WTC11 (cell line): ENCODE results near the gene DAD1. TPM values are rescaled to one million over a fixed set of nuclear protein-coding genes. Genes with fewer than 3 reads are reported as not detected.

Experiments
- ATAC-seq: fragments of 200-7000 bp; cut with Tn5 transposase; 2 replicates; pipeline ENCODE4 v1.10.0; 2021; ENCODE audit warnings: mild to moderate bottlenecking, moderate library complexity
- CTCF ChIA-PET: fragments of 300-600 bp; sonication (Branson Sonifier 250); formaldehyde crosslinking; loops from one replicate; lab custom pipeline; 2021; ENCODE audit warnings: antibody characterized with exemption; lab: Charles Lee
- POLR2A ChIA-PET: fragments of 350-600 bp; sonication (Branson Sonifier 250); formaldehyde crosslinking; loops from one replicate; lab custom pipeline; 2021; ENCODE audit warnings: antibody characterized with exemption; lab: Charles Lee
- DNase-seq: peaks from one replicate; pipeline ENCODE4 v3.0.0; 2021; ENCODE audit warnings: low spot score
- H3K27ac Mint-ChIP-seq: 2 replicates; pipeline ENCODE4 v1.8.0; 2021; ENCODE audit warnings: mixed read lengths
- H3K27me3 Mint-ChIP-seq: 2 replicates; pipeline ENCODE4 v1.8.0; 2021; ENCODE audit warnings: low read depth, mild to moderate bottlenecking, moderate library complexity, mixed read lengths
- H3K36me3 Mint-ChIP-seq: 2 replicates; pipeline ENCODE4 v1.8.0; 2021; ENCODE audit warnings: mixed read lengths
- H3K4me1 Mint-ChIP-seq: 2 replicates; pipeline ENCODE4 v1.8.0; 2022; ENCODE audit warnings: mixed read lengths
- H3K4me3 Mint-ChIP-seq: 2 replicates; pipeline ENCODE4 v1.8.0; 2021; ENCODE audit warnings: mild to moderate bottlenecking, moderate library complexity, mixed read lengths
- H3K9me3 Mint-ChIP-seq: 2 replicates; pipeline ENCODE4 v1.8.0; 2021; ENCODE audit warnings: mixed read lengths
- ATF2 ChIP-seq: sonication (generic); formaldehyde crosslinking; IDR thresholded peaks from 2 replicates; pipeline ENCODE4 v1.8.1; 2022; ENCODE audit warnings: low read depth, missing genetic modification reagents, borderline replicate concordance
- ATF6 ChIP-seq: sonication (generic); formaldehyde crosslinking; IDR thresholded peaks from 2 replicates; pipeline ENCODE4 v1.8.1; 2023; ENCODE audit warnings: mild to moderate bottlenecking, missing genetic modification reagents
- CBFB ChIP-seq: sonication (generic); formaldehyde crosslinking; IDR thresholded peaks from 2 replicates; pipeline ENCODE4 v1.8.1; 2022; ENCODE audit warnings: mild to moderate bottlenecking, low read depth, missing genetic modification reagents
- ESRRA ChIP-seq: sonication (generic); formaldehyde crosslinking; IDR thresholded peaks from 2 replicates; pipeline ENCODE4 v1.8.1; 2022; ENCODE audit warnings: mild to moderate bottlenecking, missing genetic modification reagents, borderline replicate concordance
- NFATC4 ChIP-seq: fragments of 250-450 bp; sonication (Bioruptor Pico); IDR thresholded peaks from 2 replicates; pipeline ENCODE4 v1.9.0; 2021; ENCODE audit warnings: mild to moderate bottlenecking
- NFE2L1 ChIP-seq: sonication (generic); formaldehyde crosslinking; IDR thresholded peaks from 2 replicates; pipeline ENCODE4 v1.8.1; 2023; ENCODE audit warnings: missing genetic modification reagents
- NFYB ChIP-seq: sonication (generic); formaldehyde crosslinking; conservative IDR thresholded peaks from 2 replicates; pipeline ENCODE4 v1.8.0; 2022; ENCODE audit warnings: low read depth, missing genetic modification reagents
- NR2C2 ChIP-seq: sonication (generic); formaldehyde crosslinking; IDR thresholded peaks from 2 replicates; pipeline ENCODE4 v1.8.0; 2022; ENCODE audit warnings: mild to moderate bottlenecking, missing genetic modification reagents
- RORB ChIP-seq: fragments of 250-450 bp; sonication (Bioruptor Pico); IDR thresholded peaks from 2 replicates; pipeline ENCODE4 v1.9.0; 2021; ENCODE audit warnings: mild to moderate bottlenecking
- SMAD4 ChIP-seq: sonication (generic); formaldehyde crosslinking; IDR thresholded peaks from 2 replicates; pipeline ENCODE4 v1.8.0; 2022; ENCODE audit warnings: mild to moderate bottlenecking, missing genetic modification reagents
- TCF7 ChIP-seq: sonication (generic); formaldehyde crosslinking; IDR thresholded peaks from 2 replicates; pipeline ENCODE4 v1.8.0; 2022; ENCODE audit warnings: mild to moderate bottlenecking, low read depth, missing genetic modification reagents, moderate library complexity
- ZNF416 ChIP-seq: fragments of 250-450 bp; sonication (Bioruptor Pico); IDR thresholded peaks from 2 replicates; pipeline ENCODE4 v1.9.0; 2021; ENCODE audit warnings: mild to moderate bottlenecking, inconsistent platforms
- ZNF423 ChIP-seq: fragments of 250-450 bp; sonication (Bioruptor Pico); IDR thresholded peaks from 2 replicates; pipeline ENCODE4 v2.1.2; 2022; ENCODE audit warnings: mild to moderate bottlenecking, moderate library complexity
- total RNA-seq: library from RNA; stranded (reverse); gene quantifications from 3 replicates; pipeline ENCODE4 v1.2.3, GENCODE V29; 2021
- TF ChIP-seq, protein P1 (sequence below): fragments of 250-450 bp; sonication (Bioruptor Pico); IDR thresholded peaks from 2 replicates; pipeline ENCODE4 v1.9.0; 2021; ENCODE audit warnings: mild to moderate bottlenecking
- TF ChIP-seq, protein P2 (sequence below): sonication (generic); formaldehyde crosslinking; IDR thresholded peaks from 2 replicates; pipeline ENCODE4 v1.8.1; 2023; ENCODE audit warnings: mild to moderate bottlenecking, missing genetic modification reagents, moderate library complexity
- TF ChIP-seq, protein P3 (sequence below): sonication (generic); formaldehyde crosslinking; IDR thresholded peaks from 2 replicates; pipeline ENCODE4 v1.8.0; 2022; ENCODE audit warnings: mild to moderate bottlenecking, missing genetic modification reagents
- TF ChIP-seq, protein P4 (sequence below): fragments of 250-450 bp; sonication (Bioruptor Pico); IDR thresholded peaks from 2 replicates; pipeline ENCODE4 v1.8.0; 2021; ENCODE audit warnings: mild to moderate bottlenecking

The DAD1 gene
- total RNA-seq, 1 experiment from 2014 or later: 125 TPM

GRCh38 chr14:22630066-22630465 is 41.0 kb upstream of the DAD1 start (continued):
- TF ChIP-seq, protein P1, sequence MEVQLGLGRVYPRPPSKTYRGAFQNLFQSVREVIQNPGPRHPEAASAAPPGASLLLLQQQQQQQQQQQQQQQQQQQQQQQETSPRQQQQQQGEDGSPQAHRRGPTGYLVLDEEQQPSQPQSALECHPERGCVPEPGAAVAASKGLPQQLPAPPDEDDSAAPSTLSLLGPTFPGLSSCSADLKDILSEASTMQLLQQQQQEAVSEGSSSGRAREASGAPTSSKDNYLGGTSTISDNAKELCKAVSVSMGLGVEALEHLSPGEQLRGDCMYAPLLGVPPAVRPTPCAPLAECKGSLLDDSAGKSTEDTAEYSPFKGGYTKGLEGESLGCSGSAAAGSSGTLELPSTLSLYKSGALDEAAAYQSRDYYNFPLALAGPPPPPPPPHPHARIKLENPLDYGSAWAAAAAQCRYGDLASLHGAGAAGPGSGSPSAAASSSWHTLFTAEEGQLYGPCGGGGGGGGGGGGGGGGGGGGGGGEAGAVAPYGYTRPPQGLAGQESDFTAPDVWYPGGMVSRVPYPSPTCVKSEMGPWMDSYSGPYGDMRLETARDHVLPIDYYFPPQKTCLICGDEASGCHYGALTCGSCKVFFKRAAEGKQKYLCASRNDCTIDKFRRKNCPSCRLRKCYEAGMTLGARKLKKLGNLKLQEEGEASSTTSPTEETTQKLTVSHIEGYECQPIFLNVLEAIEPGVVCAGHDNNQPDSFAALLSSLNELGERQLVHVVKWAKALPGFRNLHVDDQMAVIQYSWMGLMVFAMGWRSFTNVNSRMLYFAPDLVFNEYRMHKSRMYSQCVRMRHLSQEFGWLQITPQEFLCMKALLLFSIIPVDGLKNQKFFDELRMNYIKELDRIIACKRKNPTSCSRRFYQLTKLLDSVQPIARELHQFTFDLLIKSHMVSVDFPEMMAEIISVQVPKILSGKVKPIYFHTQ (CRISPR knock-in tag): no peak
- TF ChIP-seq ATF2 (CRISPR knock-in tag) (no peak), CBFB (no peak), NFYB (CRISPR knock-in tag) (no peak), NFE2L1 (CRISPR knock-in tag) (no peak), SMAD4 (CRISPR knock-in tag) (no peak)
- TF ChIP-seq, protein P2, sequence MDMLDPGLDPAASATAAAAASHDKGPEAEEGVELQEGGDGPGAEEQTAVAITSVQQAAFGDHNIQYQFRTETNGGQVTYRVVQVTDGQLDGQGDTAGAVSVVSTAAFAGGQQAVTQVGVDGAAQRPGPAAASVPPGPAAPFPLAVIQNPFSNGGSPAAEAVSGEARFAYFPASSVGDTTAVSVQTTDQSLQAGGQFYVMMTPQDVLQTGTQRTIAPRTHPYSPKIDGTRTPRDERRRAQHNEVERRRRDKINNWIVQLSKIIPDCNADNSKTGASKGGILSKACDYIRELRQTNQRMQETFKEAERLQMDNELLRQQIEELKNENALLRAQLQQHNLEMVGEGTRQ (CRISPR knock-in tag): no peak

GRCh38 chr14:22629361-22629760 is 40.3 kb upstream of the DAD1 start:
- Mint-ChIP-seq H3K36me3 (peaks cover 31% of the 10 kb centered on the region), H3K4me1 (peaks cover 14% of the 10 kb centered on the region), H3K27ac (no peak overlapping the region), H3K27me3 (peaks cover 5% of the 10 kb centered on the region), H3K9me3 (peaks cover 49% of the 10 kb centered on the region), H3K4me3 (no peak overlapping the region)
- ChIA-PET POLR2A (no interaction called here), CTCF (no interaction called here)
- TF ChIP-seq NFATC4 (CRISPR knock-in tag) (no peak), ZNF423 (CRISPR knock-in tag) (no peak), ESRRA (CRISPR knock-in tag) (no peak), NR2C2 (CRISPR knock-in tag) (no peak), TCF7 (CRISPR knock-in tag) (no peak), RORB (CRISPR knock-in tag) (no peak), ZNF416 (CRISPR knock-in tag) (no peak), ATF6 (CRISPR knock-in tag) (no peak)
- TF ChIP-seq, protein P2 (CRISPR knock-in tag): no peak
- TF ChIP-seq, protein P3, sequence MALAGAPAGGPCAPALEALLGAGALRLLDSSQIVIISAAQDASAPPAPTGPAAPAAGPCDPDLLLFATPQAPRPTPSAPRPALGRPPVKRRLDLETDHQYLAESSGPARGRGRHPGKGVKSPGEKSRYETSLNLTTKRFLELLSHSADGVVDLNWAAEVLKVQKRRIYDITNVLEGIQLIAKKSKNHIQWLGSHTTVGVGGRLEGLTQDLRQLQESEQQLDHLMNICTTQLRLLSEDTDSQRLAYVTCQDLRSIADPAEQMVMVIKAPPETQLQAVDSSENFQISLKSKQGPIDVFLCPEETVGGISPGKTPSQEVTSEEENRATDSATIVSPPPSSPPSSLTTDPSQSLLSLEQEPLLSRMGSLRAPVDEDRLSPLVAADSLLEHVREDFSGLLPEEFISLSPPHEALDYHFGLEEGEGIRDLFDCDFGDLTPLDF (CRISPR knock-in tag): no peak
- TF ChIP-seq, protein P4, sequence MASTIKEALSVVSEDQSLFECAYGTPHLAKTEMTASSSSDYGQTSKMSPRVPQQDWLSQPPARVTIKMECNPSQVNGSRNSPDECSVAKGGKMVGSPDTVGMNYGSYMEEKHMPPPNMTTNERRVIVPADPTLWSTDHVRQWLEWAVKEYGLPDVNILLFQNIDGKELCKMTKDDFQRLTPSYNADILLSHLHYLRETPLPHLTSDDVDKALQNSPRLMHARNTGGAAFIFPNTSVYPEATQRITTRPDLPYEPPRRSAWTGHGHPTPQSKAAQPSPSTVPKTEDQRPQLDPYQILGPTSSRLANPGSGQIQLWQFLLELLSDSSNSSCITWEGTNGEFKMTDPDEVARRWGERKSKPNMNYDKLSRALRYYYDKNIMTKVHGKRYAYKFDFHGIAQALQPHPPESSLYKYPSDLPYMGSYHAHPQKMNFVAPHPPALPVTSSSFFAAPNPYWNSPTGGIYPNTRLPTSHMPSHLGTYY (CRISPR knock-in tag): no peak
- ATAC-seq (no peak), DNase-seq (no peak)
